Kidney (tissue), 14 donors: ENCODE results near the gene MANEA. TPM values are rescaled to one million over a fixed set of nuclear protein-coding genes. Genes with fewer than 3 reads are reported as not detected.
"Not testable (repeated sequence)": the region's sequence is repeated elsewhere in the genome, so short reads cannot be mapped to it uniquely, and the experiment has no call there.

Experiments
- DNase-seq, 5 donors: peaks; one replicate each; pipeline ENCODE4 v3.0.0-alpha.2; 2013 to 2020
- FAIRE-seq: peaks from 2 replicates; lab custom pipeline; 2012; peaks lifted over from hg19 to GRCh38; lab: Jason Lieb, UNC
- H3K27ac ChIP-seq, 2 donors: one replicate each; pipeline ENCODE4 v1.7.0; 2013; ENCODE audit warnings: low read depth in 2 of 2, low read length in 2 of 2, inconsistent platforms in 1 of 2
- H3K27me3 ChIP-seq: one replicate; pipeline ENCODE4 v1.7.1; 2013; ENCODE audit warnings: low read length, inconsistent platforms; ENCODE audit not compliant: control insufficient read depth, insufficient read depth
- H3K36me3 ChIP-seq, 3 donors: one replicate each; pipeline versions ENCODE4 v1.7.0 to v1.7.1; 2013; ENCODE audit warnings: low read length in 3 of 3, control low read depth in 1 of 3, inconsistent platforms in 1 of 3; ENCODE audit not compliant: insufficient read depth in 3 of 3, control insufficient read depth in 2 of 3
- H3K4me1 ChIP-seq, 3 donors: one replicate each; pipeline versions ENCODE4 v1.7.0 to v1.7.1; 2013; ENCODE audit warnings: low read length in 3 of 3, inconsistent platforms in 1 of 3, low read depth in 1 of 3; ENCODE audit not compliant: control insufficient read depth in 2 of 3, insufficient read depth in 2 of 3
- H3K4me3 ChIP-seq, 3 donors: one replicate each; pipeline versions ENCODE4 v1.7.0 to v1.8.1; 2013; ENCODE audit warnings: low read length in 3 of 3, control low read depth in 1 of 3, inconsistent platforms in 1 of 3
- H3K9ac ChIP-seq, 3 donors: one replicate each; pipeline versions ENCODE4 v1.7.0 to v1.7.1; 2013; ENCODE audit warnings: low read length in 3 of 3, control low read depth in 1 of 3, inconsistent platforms in 1 of 3
- H3K9me3 ChIP-seq, 3 donors: one replicate each; pipeline versions ENCODE4 v1.7.0 to v1.7.1; 2013; ENCODE audit warnings: low read length in 3 of 3, control low read depth in 1 of 3, inconsistent platforms in 1 of 3; ENCODE audit not compliant: control insufficient read depth in 2 of 3, insufficient read depth in 1 of 3
- CTCF ChIP-seq: IDR thresholded peaks from 3 replicates; pipeline ENCODE4 v1.5.1; 2012; ENCODE audit warnings: mild to moderate bottlenecking, moderate library complexity, borderline replicate concordance; ENCODE audit not compliant: insufficient read depth; ENCODE audit errors: extremely low read depth
- intact Hi-C: fragments of 100-400 bp; cut with DNase I; formaldehyde crosslinking; loops from one replicate; pipeline ENCODE4 v1.11.1; 2022
- polyA plus RNA-seq: library from polyadenylated mRNA; stranded (reverse); fragments of 350-450 nt; fragmentation: Illumina TruSeq; extraction: RNeasy Lipid Tissue Mini Kit (QIAGEN cat#74804); gene quantifications from one replicate; pipeline ENCODE4 v1.2.3, GENCODE V29; 2014; ENCODE audit warnings: low read depth, low replicate concordance; ENCODE audit not compliant: insufficient read depth
- total RNA-seq: library from RNA; stranded (reverse); fragmentation: NEBNext Ultra II Directional; extraction: Animal tissue kit (Norgen Biotek cat#: 25700); gene quantifications from one replicate; pipeline ENCODE4 v1.2.1, GENCODE V29; 2021
- donor health status: control.
- donor health status: control.
- donor health status: control.
- donor health status: control.
- donor health status: control.
- donor health status: DM: yes; HTN: yes; CAD: no.
- donor health status: Normal renal cell carcinoma (clear cell type).

MANEA gene
- total and polyA plus RNA-seq, 2 donors from 2014 or later: 5.4 to 15.6 TPM

GRCh38 chr6:95551678-95552324, 25.5 kb upstream of the MANEA start:
- H3K4me1 ChIP-seq: no peaks in the 10 kb centered on the region
- FAIRE-seq: no peak
- no peaks in the 10 kb centered on the region for H3K27me3 ChIP-seq
- H3K9me3 ChIP-seq: no peaks in the 10 kb centered on the region
- no peak overlapping the region for H3K9ac ChIP-seq
- no peak for TF ChIP-seq CTCF
- no peak overlapping the region for H3K27ac ChIP-seq
- no peak for DNase-seq
- no peaks in the 10 kb centered on the region for H3K36me3 ChIP-seq
- no peak overlapping the region for H3K4me3 ChIP-seq
- intact Hi-C loops: no loop called here

GRCh38 chr6:95553880-95554279, 23.5 kb upstream of the MANEA start:
- H3K4me1 ChIP-seq: no peaks in the 10 kb centered on the region
- H3K4me3 ChIP-seq: no peak overlapping the region
- TF ChIP-seq CTCF: no peak
- H3K9ac ChIP-seq: no peak overlapping the region
- no peak overlapping the region for H3K27ac ChIP-seq
- no peaks in the 10 kb centered on the region for H3K27me3 ChIP-seq
- FAIRE-seq: no peak
- H3K9me3 ChIP-seq: no peaks in the 10 kb centered on the region
- intact Hi-C loops: no loop called here
- DNase-seq: no peak
- no peaks in the 10 kb centered on the region for H3K36me3 ChIP-seq

GRCh38 chr6:95560956-95561355, 16.4 kb upstream of the MANEA start:
- H3K27me3 ChIP-seq, intact Hi-C loops, H3K9me3 ChIP-seq, H3K4me3 ChIP-seq, FAIRE-seq, H3K4me1 ChIP-seq, H3K9ac ChIP-seq, H3K36me3 ChIP-seq, H3K27ac ChIP-seq, DNase-seq: not testable (repeated sequence)

- Histone ChIP-seq H3K36me3 (no peaks in the 10 kb centered on the region), H3K4me3 (no peak overlapping the region), H3K9ac (no peak overlapping the region), H3K27me3 (no peaks in the 10 kb centered on the region), H3K4me1 (no peaks in the 10 kb centered on the region), H3K27ac (no peak overlapping the region), H3K9me3 (no peaks in the 10 kb centered on the region)
- no peak for TF ChIP-seq CTCF
- intact Hi-C loops: no loop called here
- FAIRE-seq (no peak), DNase-seq (peak in 2 of 5 donors; percentile 5 to 19)
These were observed 7.8 kb upstream of the MANEA start for GRCh38 chr6:95569560-95569959.
